Testis (tissue), 2 donors: Measurements from ENCODE around the gene PTMA.

Experiments used
- POLR2A ChIP-seq: fragments of 450-650 bp; IDR thresholded peaks from one replicate; pipeline ENCODE4 v1.6.1; 2017; ENCODE audit warnings: antibody characterized with exemption, mild to moderate bottlenecking, moderate library complexity
- TF ChIP-seq, protein P1 (sequence below), 3 experiments: fragments of 450-650 bp in 2 of 3; fragments of 200-600 bp in 1 of 3; sonication (generic) in 1 of 3; IDR thresholded peaks; one replicate each; pipeline ENCODE4 v1.5.1; 2016 to 2019; ENCODE audit warnings: antibody characterized with exemption in 3 of 3, mild to moderate bottlenecking in 2 of 3, moderate library complexity in 1 of 3

DNA sequence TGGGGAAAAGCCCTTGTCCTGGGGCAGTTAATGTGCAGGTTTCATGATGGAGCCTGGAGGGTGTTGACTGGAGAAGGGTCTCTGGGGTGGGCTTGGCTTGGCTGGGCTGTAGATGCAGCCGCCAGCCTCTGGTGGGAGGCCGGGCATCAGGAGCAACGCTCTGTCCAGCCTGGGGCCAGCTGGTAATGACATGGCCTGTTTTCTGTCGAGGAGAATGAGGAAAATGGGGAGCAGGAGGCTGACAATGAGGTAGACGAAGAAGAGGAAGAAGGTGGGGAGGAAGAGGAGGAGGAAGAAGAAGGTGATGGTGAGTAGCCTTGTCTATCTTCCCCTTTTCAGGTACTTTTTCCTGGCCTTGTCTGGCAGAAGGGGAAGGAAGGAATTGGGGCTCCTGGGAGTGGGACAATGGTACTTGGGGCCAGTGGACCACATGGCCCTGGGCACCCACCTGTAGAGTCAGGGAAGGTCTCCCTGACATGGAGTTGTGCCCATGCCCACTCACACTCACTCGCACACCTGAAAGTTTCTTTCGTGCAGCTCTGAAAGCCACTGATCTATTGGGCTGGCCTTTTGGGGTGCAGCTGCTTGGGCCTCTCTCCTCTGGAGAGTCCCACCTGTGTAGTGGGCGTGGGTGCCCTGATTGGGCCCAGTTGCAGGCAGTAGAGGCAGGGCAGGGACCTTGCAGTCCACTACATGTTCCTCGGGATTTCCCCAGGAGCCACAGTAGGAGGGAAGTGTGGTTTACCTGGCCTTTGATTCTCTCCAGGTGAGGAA, 3.5 kb downstream of the PTMA start:
- TF ChIP-seq, protein P1, sequence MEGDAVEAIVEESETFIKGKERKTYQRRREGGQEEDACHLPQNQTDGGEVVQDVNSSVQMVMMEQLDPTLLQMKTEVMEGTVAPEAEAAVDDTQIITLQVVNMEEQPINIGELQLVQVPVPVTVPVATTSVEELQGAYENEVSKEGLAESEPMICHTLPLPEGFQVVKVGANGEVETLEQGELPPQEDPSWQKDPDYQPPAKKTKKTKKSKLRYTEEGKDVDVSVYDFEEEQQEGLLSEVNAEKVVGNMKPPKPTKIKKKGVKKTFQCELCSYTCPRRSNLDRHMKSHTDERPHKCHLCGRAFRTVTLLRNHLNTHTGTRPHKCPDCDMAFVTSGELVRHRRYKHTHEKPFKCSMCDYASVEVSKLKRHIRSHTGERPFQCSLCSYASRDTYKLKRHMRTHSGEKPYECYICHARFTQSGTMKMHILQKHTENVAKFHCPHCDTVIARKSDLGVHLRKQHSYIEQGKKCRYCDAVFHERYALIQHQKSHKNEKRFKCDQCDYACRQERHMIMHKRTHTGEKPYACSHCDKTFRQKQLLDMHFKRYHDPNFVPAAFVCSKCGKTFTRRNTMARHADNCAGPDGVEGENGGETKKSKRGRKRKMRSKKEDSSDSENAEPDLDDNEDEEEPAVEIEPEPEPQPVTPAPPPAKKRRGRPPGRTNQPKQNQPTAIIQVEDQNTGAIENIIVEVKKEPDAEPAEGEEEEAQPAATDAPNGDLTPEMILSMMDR (IDR thresholded peaks at IDR 0.05): no peak
- TF ChIP-seq POLR2A: no peak
